Panc1 (cell line): ENCODE data around the gene FARP1. TPM values are rescaled to one million over a fixed set of nuclear protein-coding genes. Genes with fewer than 3 reads are reported as not detected.

Experiments
- ATAC-seq: fragments of 200-7000 bp; cut with Tn5 transposase; 2 replicates; pipeline ENCODE4 v1.9.1; 2020; ENCODE audit warnings: mild to moderate bottlenecking, moderate library complexity
- BruUV-seq: library from RNA; stranded (reverse); fragments of 400-500 nt; replicated peaks from 2 replicates; lab custom pipeline; 2021; lab: Mats Ljungman, UMichigan
- CTCF ChIA-PET: fragments of 300-600 bp; sonication (Branson Sonifier 250); formaldehyde crosslinking; loops from one replicate; lab custom pipeline; 2022; ENCODE audit warnings: antibody characterized with exemption; lab: Charles Lee
- POLR2A ChIA-PET: fragments of 300-600 bp; sonication (Branson Sonifier 250); formaldehyde crosslinking; loops from one replicate; lab custom pipeline; 2022; ENCODE audit warnings: antibody characterized with exemption; lab: Charles Lee
- DNase-seq: peaks from one replicate; pipeline ENCODE4 v3.0.0-alpha.2; 2010; ENCODE audit warnings: low read depth, low spot score
- H3K27ac ChIP-seq: 2 replicates; pipeline ENCODE4 v1.5.1; 2011; ENCODE audit warnings: mild to moderate bottlenecking, low read length, inconsistent platforms
- H3K27me3 ChIP-seq: fragments of 200-500 bp; sonication (Bioruptor generic); 2 replicates; pipeline ENCODE4 v1.6.0; 2014; ENCODE audit warnings: low read length, inconsistent platforms; ENCODE audit not compliant: control insufficient read depth, insufficient read depth
- H3K36me3 ChIP-seq: fragments of 200-500 bp; sonication (Bioruptor generic); 2 replicates; pipeline ENCODE4 v1.5.1; 2014; ENCODE audit warnings: inconsistent platforms, mild to moderate bottlenecking, low read length, moderate library complexity; ENCODE audit not compliant: control insufficient read depth, insufficient read depth
- H3K4me1 ChIP-seq: 2 replicates; pipeline ENCODE4 v1.5.1; 2011; ENCODE audit warnings: inconsistent platforms, mild to moderate bottlenecking, low read length, moderate library complexity; ENCODE audit not compliant: control insufficient read depth, insufficient read depth
- H3K4me3 ChIP-seq, 2 experiments: 2 replicates each; pipeline ENCODE4 v1.5.1; 2011 to 2012; ENCODE audit warnings: low read depth in 2 of 2, low read length in 2 of 2, mild to moderate bottlenecking in 2 of 2, inconsistent platforms in 1 of 2, moderate library complexity in 1 of 2
- H3K9me3 ChIP-seq: fragments of 200-500 bp; sonication (Bioruptor generic); 2 replicates; pipeline ENCODE4 v1.5.1; 2014; ENCODE audit warnings: low read depth, mild to moderate bottlenecking, inconsistent platforms, low read length, moderate library complexity; ENCODE audit not compliant: control insufficient read depth, insufficient read depth
- CTCF ChIP-seq: fragments of 450-650 bp; IDR thresholded peaks from 2 replicates; pipeline ENCODE4 v1.5.1; 2017; ENCODE audit warnings: mild to moderate bottlenecking
- POLR2AphosphoS5 ChIP-seq: IDR thresholded peaks from 2 replicates; pipeline ENCODE4 v1.6.1; 2012; ENCODE audit warnings: mild to moderate bottlenecking, low read depth, low read length, moderate library complexity
- REST ChIP-seq, 2 experiments: IDR thresholded peaks; 2 replicates each; pipeline ENCODE4 v1.6.1; 2011 to 2012; ENCODE audit warnings: low read depth in 2 of 2, control low read depth in 1 of 2, low read length in 1 of 2, mild to moderate bottlenecking in 1 of 2, moderate library complexity in 1 of 2; ENCODE audit not compliant: insufficient read depth in 1 of 2
- SIN3A ChIP-seq: IDR thresholded peaks from 2 replicates; pipeline ENCODE4 v1.6.1; 2012; ENCODE audit warnings: low read depth, mild to moderate bottlenecking, low read length, moderate library complexity, borderline replicate concordance; ENCODE audit not compliant: insufficient read depth
- TCF7L2 ChIP-seq: IDR thresholded peaks from 2 replicates; pipeline ENCODE4 v1.6.1; 2011; ENCODE audit warnings: mild to moderate bottlenecking, low read depth, low read length, inconsistent platforms
- in situ Hi-C: cut with HindIII; loops from 2 replicates; pipeline ENCODE4 v1.10.0; 2016; ENCODE audit warnings: low sequenced_read_pairs, low pct_unique_long_range_greater_than_20kb
- intact Hi-C: fragments of 100-400 bp; cut with micrococcal nuclease; formaldehyde crosslinking; loops from one replicate; pipeline ENCODE4 v1.10.0; 2022; ENCODE audit not compliant: unreplicated experiment
- total RNA-seq: library from RNA; stranded (reverse); gene quantifications from one replicate; pipeline ENCODE4 v1.2.1, GENCODE V29; 2021; ENCODE audit not compliant: unreplicated experiment

FARP1 gene
- total RNA-seq, 1 experiment from 2014 or later, result 61.9 TPM

GRCh38 chr13:98389319-98389718 lies 246.4 kb downstream of the FARP1 start:
- H3K9me3 ChIP-seq, result no peaks in the 10 kb centered on the region
- no peak overlapping the region for H3K4me3 ChIP-seq
- no peak for TF ChIP-seq SIN3A
- TF ChIP-seq REST (IDR thresholded peaks at IDR 0.05; ENCODE audit: insufficient read depth in 1 of 2, low read depth in 2 of 2, low read length in 1 of 2), result no peak
- TF ChIP-seq CTCF, result no peak
- TF ChIP-seq POLR2AphosphoS5, result no peak
- TF ChIP-seq TCF7L2, result no peak
- no TSS peak for BruUV-seq
- DNase-seq, result no peak
- no peak overlapping the region for H3K27ac ChIP-seq
- intact Hi-C loops (no loop called here), in situ Hi-C loops (no loop called here)
- no peaks in the 10 kb centered on the region for H3K36me3 ChIP-seq
- H3K27me3 ChIP-seq, result no peaks in the 10 kb centered on the region
- ChIA-PET POLR2A (no interaction called here), CTCF (no interaction called here)
- ATAC-seq, result no peak
- no peaks in the 10 kb centered on the region for H3K4me1 ChIP-seq

- BruUV-seq, result no TSS peak
Observed at GRCh38 chr13:98390086-98390715, 247.3 kb downstream of the FARP1 start.

More at GRCh38 chr13:98390086-98390715, 247.3 kb downstream of the FARP1 start:
- H3K9me3 ChIP-seq, result no peaks in the 10 kb centered on the region
- CTCF ChIA-PET, result no interaction called here
- ATAC-seq (no peak), DNase-seq (no peak)
- no peaks in the 10 kb centered on the region for H3K4me1 ChIP-seq
- intact Hi-C loops (no loop called here), in situ Hi-C loops (no loop called here)
- no peaks in the 10 kb centered on the region for H3K36me3 ChIP-seq
- POLR2A ChIA-PET, result no interaction called here
- no peak overlapping the region for H3K4me3 ChIP-seq
- TF ChIP-seq POLR2AphosphoS5 (no peak), SIN3A (no peak), TCF7L2 (no peak), REST (IDR thresholded peaks at IDR 0.05; ENCODE audit: insufficient read depth in 1 of 2, low read depth in 2 of 2, low read length in 1 of 2) (no peak), CTCF (no peak)
- H3K27me3 ChIP-seq, result no peaks in the 10 kb centered on the region
- no peak overlapping the region for H3K27ac ChIP-seq
